HEK293 (cell line): Measurements from ENCODE around the gene SLC16A10.
A peak's percentile ranks its signal among the peaks of the same experiment; 100 is the strongest.

ENCODE experiments used
- OSR2 ChIP-seq: fragments of 450-650 bp; formaldehyde crosslinking; IDR thresholded peaks from 2 replicates; pipeline ENCODE4 v1.5.1; 2016; ENCODE audit warnings: missing biosample characterization, missing genetic modification characterization
- YY2 ChIP-seq: fragments of 450-650 bp; formaldehyde crosslinking; IDR thresholded peaks from 2 replicates; pipeline ENCODE4 v1.5.1; 2016; ENCODE audit warnings: missing biosample characterization, missing genetic modification characterization
- ZBTB48 ChIP-seq: fragments of 450-650 bp; formaldehyde crosslinking; IDR thresholded peaks from 2 replicates; pipeline ENCODE4 v1.5.1; 2016; ENCODE audit warnings: missing biosample characterization, missing genetic modification characterization
- ZBTB7A ChIP-seq: fragments of 450-650 bp; formaldehyde crosslinking; IDR thresholded peaks from 2 replicates; pipeline ENCODE4 v1.5.1; 2016; ENCODE audit warnings: low read depth, missing biosample characterization, missing genetic modification characterization
- ZEB2 ChIP-seq: fragments of 450-650 bp; formaldehyde crosslinking; IDR thresholded peaks from 2 replicates; pipeline ENCODE4 v1.5.1; 2016; ENCODE audit warnings: missing biosample characterization, missing genetic modification characterization
- ZNF146 ChIP-seq: fragments of 450-650 bp; formaldehyde crosslinking; IDR thresholded peaks from 2 replicates; pipeline ENCODE4 v1.5.1; 2016; ENCODE audit warnings: missing biosample characterization, missing genetic modification characterization
- ZNF561 ChIP-seq: fragments of 450-650 bp; IDR thresholded peaks from 2 replicates; pipeline ENCODE4 v1.5.1; 2018; ENCODE audit warnings: missing biosample characterization, missing genetic modification characterization, borderline replicate concordance
- TF ChIP-seq, protein P1 (sequence below): fragments of 450-650 bp; formaldehyde crosslinking; IDR thresholded peaks from 2 replicates; pipeline ENCODE4 v1.5.1; 2016; ENCODE audit warnings: missing biosample characterization, missing genetic modification characterization

DNA sequence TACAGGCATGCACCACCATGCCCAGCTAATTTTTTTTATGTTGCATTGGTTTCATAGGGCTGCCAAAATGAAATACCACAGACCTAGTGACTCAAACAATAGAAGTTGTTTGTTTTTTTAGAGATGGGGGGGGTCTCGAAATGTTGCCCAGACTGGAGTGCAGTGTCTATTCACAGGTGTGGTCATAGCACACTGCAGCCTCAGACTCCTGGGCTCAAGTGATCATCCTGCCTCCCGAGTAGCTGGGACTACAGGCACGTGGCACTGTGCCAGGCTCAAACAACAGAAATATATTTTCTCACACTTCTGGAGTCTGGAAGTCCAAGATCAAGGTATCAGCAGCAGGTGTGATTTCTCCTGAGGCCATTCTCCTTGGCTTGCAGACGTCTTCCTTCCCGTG lies 6.6 kb upstream of the SLC16A10 start:
- TF ChIP-seq ZNF146 (tag by site-specific recombination): no peak
- TF ChIP-seq YY2 (tag by site-specific recombination): no peak
- TF ChIP-seq ZNF561 (tag by site-specific recombination): no peak
- no peak for TF ChIP-seq ZEB2
- TF ChIP-seq, protein P1, sequence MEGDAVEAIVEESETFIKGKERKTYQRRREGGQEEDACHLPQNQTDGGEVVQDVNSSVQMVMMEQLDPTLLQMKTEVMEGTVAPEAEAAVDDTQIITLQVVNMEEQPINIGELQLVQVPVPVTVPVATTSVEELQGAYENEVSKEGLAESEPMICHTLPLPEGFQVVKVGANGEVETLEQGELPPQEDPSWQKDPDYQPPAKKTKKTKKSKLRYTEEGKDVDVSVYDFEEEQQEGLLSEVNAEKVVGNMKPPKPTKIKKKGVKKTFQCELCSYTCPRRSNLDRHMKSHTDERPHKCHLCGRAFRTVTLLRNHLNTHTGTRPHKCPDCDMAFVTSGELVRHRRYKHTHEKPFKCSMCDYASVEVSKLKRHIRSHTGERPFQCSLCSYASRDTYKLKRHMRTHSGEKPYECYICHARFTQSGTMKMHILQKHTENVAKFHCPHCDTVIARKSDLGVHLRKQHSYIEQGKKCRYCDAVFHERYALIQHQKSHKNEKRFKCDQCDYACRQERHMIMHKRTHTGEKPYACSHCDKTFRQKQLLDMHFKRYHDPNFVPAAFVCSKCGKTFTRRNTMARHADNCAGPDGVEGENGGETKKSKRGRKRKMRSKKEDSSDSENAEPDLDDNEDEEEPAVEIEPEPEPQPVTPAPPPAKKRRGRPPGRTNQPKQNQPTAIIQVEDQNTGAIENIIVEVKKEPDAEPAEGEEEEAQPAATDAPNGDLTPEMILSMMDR (tag by site-specific recombination): no peak
- no peak for TF ChIP-seq ZBTB48 (tag by site-specific recombination)
- peak; percentile 35; the same call in 1 of the 2 replicates for TF ChIP-seq OSR2 (tag by site-specific recombination)
- TF ChIP-seq ZBTB7A (tag by site-specific recombination): no peak
